Activated T-helper 2 cell treated with anti-CD3 and anti-CD28 coated beads, Interferon-gamma antibody, Interleukin-2, Interleukin-4, amounts not matched to agents 10 μg/mL and 5 μg/mL and 100 μg/mL, durations not matched to agents 14 hours and 24 hours and 36 hours (primary cell): ENCODE results near the gene C22orf23. TPM values are rescaled to one million over a fixed set of nuclear protein-coding genes. Genes with fewer than 3 reads are reported as not detected.

ENCODE experiments used
- DNase-seq: peaks from one replicate; pipeline ENCODE4 v3.0.0; 2021; ENCODE audit warnings: low spot score
- H3K27ac Mint-ChIP-seq: one replicate; pipeline ENCODE4 v1.8.0; 2021; ENCODE audit warnings: mixed read lengths
- H3K27me3 Mint-ChIP-seq: one replicate; pipeline ENCODE4 v1.8.0; 2021; ENCODE audit warnings: low read depth, mixed read lengths
- H3K36me3 Mint-ChIP-seq: one replicate; pipeline ENCODE4 v1.8.0; 2021; ENCODE audit warnings: low read depth, mixed read lengths
- H3K4me1 Mint-ChIP-seq: one replicate; pipeline ENCODE4 v1.8.0; 2021; ENCODE audit warnings: low read depth, mixed read lengths
- H3K4me3 Mint-ChIP-seq: one replicate; pipeline ENCODE4 v1.8.0; 2021; ENCODE audit warnings: low read depth, mild to moderate bottlenecking, moderate library complexity, mixed read lengths
- H3K9me3 Mint-ChIP-seq: one replicate; pipeline ENCODE4 v1.8.0; 2021; ENCODE audit warnings: mixed read lengths
- intact Hi-C: fragments of 100-400 bp; cut with micrococcal nuclease; formaldehyde crosslinking; loops from one replicate; pipeline ENCODE4 v1.15.1; 2023
- total RNA-seq: library from RNA; stranded (reverse); gene quantifications from 2 replicates; pipeline ENCODE4 v1.2.3, GENCODE V29; 2022

C22orf23 gene
- total RNA-seq, 1 donor from 2014 or later = not detected

DNA sequence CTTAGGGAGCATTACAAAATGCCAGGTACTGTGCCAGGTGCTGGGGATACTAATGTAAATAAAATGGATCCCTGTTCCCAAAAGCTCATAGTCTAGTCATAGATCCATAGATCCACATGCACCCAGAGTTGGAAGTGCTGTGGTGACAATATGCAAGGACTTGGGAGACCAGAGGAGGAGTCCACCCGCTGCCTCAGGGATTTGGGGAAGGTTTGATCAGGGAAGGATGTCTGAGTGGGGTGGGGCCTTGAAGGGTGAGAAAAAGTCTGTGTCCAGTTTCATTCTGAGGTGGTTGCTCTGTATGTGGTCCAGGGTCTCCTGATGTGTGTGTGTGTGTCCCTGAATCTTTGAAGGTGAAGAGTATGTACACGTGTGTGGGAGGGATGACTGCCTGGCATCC is 21.8 kb upstream of the C22orf23 start:
- Mint-ChIP-seq H3K36me3 (no peaks in the 10 kb centered on the region), H3K9me3 (no peaks in the 10 kb centered on the region), H3K4me3 (no peak overlapping the region), H3K27ac (no peak overlapping the region), H3K27me3 (no peaks in the 10 kb centered on the region), H3K4me1 (no peaks in the 10 kb centered on the region)
- DNase-seq = no peak
- intact Hi-C loops = no loop called here

DNA sequence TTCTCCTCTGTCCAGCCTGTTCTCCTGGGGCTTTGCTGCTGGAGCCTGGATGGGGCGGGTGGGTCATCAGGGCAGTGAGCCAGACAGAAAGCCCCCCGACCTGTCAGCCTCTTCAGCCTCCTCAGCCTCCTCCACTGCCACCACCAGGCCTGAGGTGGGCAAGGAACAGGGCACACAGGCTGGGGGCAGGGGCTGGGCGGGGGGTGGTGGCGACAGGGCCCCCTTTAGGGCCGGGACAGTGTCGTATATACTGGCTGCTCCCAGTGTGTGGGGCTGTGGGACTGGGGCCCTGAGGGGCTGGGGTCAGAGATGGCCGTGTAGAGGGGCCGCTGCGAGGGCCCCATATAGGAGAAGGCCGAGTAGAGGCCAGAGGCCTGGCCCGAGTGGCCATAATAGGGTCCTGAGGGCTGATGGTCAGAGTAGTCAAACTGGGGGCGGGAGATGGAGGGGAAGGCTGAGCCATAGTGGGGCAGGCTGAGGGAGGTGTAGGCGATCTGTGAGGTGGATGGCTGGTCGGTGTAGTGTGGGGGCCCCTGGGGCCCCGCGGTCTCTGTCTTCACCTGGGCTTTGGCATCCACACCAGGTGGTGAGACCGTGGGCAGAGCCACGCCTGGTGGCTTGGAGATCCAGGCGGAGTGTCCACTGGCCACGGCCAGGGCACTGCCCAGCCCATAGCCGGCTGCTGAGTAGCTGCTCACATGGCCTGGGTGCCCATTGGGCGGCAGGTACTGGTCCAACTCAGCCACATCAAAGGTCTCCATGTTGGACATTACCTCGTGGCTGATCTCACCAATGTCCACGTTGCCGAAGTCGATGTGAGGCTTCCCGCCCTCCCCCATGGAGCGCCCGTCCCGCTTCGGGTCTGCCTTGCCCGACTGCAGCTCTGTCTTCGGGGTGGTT is 20.1 kb upstream of the C22orf23 start:
- H3K4me3 Mint-ChIP-seq = no peak overlapping the region
- DNase-seq = no peak
- no peaks in the 10 kb centered on the region for H3K27me3 Mint-ChIP-seq
- no peaks in the 10 kb centered on the region for H3K4me1 Mint-ChIP-seq
- H3K27ac Mint-ChIP-seq = no peak overlapping the region
- peaks cover 6% of the 10 kb centered on the region for H3K36me3 Mint-ChIP-seq
- intact Hi-C loops = no loop called here
- H3K9me3 Mint-ChIP-seq = no peaks in the 10 kb centered on the region

DNA sequence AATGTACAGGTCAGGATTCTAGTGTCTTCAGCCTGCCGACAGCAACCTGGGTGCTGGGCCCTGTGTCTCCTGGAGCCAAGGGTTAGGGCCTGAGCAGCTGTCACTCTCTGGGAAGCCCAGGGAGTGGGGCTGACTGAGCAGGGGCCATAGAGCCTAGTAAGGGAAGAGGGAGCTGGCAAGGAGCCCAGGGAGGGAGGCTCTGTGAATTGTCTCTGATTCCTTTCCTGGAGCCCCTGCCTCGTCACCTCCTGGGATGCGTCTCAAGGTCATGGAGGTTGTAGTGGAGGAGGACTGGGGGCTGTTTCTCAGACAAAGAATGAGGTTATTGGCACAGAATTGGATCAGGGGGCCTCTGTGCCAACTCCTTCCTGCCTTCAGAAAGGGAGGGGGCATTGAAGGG is 19.1 kb upstream of the C22orf23 start:
- Mint-ChIP-seq H3K27me3 (no peaks in the 10 kb centered on the region), H3K27ac (no peak overlapping the region), H3K4me3 (no peak overlapping the region), H3K4me1 (no peaks in the 10 kb centered on the region), H3K9me3 (no peaks in the 10 kb centered on the region), H3K36me3 (peaks cover 13% of the 10 kb centered on the region)
- intact Hi-C loops = no loop called here
- DNase-seq = no peak

DNA sequence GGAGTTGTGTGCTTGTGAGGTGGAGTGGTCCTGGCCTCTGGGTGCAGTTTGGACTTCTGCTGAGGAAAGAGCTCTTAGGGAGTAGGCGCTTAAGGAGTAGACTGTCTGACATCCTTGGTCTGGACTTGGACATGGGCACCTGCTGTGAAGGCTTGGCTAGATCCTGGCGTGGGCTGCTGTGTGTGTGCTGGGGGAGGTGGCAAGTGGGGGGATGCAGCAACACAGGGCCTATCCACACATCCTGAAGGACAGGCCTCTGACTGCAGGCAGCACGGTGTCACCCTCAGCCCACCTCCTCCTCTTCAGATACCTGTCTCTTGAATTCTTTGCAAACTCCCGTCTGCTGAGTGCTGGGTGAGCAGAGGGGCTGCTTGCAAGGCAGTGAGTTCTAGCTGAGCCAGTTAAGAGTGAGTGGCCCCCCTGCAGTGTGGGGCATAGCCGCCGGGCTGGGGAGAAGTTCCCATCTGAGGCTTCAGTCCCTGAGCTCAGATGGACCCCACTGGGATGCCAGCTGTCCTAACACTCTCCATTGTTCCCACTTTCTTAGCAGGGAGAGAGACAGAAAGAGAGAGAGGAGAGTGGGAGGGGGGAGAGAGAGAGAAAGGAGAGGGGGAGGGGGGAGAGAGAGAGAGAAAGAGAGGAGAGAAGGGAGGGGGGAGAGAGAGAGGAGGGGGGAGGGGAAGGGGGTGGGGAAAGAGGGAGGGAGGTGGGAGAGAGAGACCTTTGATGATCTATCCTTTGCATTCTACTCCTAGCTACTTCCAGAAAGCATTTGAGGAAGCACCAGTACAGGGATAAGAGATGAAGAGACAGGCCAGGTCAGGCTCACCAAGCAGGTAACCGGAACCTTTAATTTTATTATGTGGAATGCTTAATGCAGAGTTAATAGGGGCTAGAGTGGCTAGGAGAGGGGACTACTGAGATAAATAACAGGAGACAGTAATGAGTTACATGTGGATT is 18.4 kb upstream of the C22orf23 start:
- DNase-seq = no peak
- no peaks in the 10 kb centered on the region for H3K27me3 Mint-ChIP-seq
- H3K4me1 Mint-ChIP-seq = no peaks in the 10 kb centered on the region
- no peak overlapping the region for H3K4me3 Mint-ChIP-seq
- peaks cover 19% of the 10 kb centered on the region for H3K36me3 Mint-ChIP-seq
- intact Hi-C loops = no loop called here
- H3K9me3 Mint-ChIP-seq = no peaks in the 10 kb centered on the region
- no peak overlapping the region for H3K27ac Mint-ChIP-seq

DNA sequence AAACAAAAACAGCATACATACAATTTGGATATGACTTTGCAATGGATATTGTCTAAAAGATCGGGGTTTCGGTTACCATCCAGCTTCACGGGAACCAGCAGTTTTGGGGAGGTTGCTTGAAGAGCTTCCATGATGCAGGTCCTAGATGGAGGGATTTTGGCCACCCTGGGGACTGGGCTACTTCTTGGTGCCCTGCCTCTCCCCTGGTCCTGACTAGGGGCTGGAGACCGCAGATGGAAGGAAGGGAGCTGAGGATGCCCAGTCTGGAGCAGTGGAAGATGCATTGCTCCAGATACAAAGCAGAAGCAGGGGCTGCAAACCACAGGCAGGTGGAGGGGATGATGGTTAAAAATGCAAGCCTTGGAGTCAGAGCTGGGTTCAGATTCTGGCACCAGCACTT is 17.5 kb upstream of the C22orf23 start:
- no peaks in the 10 kb centered on the region for H3K27me3 Mint-ChIP-seq
- intact Hi-C loops = no loop called here
- H3K4me3 Mint-ChIP-seq = no peak overlapping the region
- H3K27ac Mint-ChIP-seq = no peak overlapping the region
- DNase-seq = no peak
- no peaks in the 10 kb centered on the region for H3K9me3 Mint-ChIP-seq
- peaks cover 23% of the 10 kb centered on the region for H3K36me3 Mint-ChIP-seq
- H3K4me1 Mint-ChIP-seq = no peaks in the 10 kb centered on the region

DNA sequence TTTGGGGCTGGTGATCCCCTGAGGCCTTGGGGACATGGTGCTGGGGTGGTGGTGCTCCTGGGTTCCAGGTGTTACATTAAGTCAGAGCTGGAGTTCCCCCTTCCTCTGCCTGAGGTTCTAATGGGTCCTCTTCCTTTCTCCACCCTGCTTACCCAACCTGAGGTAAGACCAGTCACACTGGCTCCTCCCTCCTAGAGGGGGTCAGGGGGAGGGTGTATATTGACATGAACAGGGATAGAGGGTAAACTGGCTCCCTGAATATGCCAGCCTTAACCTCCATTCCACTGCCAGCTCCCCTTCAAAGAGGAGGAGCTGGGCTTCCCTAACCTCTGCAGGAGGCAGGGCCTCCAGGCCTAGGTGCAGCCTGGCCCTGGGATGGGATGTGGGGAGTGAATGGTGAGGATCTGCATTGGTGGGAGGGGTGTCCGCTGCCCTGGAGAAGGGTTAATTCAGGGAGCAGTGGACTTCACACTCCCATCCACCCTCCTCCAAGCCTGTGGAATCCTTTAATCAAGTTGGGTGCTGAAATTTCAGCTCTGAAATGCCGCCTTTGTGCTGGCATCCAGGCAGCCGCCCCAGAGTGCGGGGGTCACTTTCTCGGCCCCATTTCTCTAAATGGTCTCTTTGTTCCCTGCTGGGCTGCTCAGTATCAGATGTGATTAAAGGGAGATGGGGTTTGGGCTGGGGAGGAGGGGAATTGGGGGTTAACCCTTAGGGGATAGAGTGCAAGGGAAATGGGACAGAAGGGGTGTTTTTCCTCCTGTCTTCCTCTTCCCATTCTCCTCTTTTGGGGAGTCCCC is 15.3 kb upstream of the C22orf23 start:
- no peaks in the 10 kb centered on the region for H3K9me3 Mint-ChIP-seq
- peaks cover 28% of the 10 kb centered on the region for H3K36me3 Mint-ChIP-seq
- intact Hi-C loops = no loop called here

DNA sequence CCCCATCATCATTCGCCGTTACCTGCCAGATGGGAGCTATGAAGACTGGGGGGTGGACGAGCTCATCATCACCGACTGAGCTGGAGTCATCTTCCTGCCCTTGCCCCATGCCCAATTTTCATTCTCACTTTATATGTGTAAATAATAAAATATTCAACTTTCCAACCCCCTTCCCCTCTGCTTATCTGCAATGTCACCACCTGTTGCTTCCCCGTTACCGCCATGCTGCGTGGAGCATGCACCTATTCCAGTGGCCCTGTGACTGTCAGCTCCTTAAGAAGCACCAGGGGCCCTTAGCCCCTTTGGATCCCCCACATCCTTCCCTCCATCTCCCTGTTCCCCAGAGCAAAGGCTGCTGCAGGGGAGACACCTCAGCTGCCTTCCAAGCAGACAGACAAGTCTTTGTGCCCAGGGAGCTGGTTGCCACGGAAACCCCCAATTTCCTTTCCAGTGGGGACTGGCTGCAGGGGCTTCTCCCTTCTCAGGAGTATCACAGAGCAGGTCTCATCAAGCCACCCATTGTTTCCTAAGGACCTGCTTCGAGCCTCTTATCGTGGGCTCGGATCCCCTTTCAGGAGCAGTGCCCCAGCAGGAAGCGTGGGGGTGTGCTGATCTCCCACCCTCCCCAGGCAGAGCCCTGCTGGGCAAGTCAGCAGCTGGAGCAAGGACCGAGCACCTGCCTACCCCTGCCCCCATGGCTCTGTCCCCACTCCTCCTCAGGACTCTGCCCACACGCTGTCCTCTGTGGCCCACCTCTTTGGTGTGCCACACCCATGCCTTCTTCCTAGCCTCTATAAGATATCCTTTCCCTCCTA is 14.4 kb upstream of the C22orf23 start:
- Mint-ChIP-seq H3K27me3 (no peaks in the 10 kb centered on the region), H3K4me3 (no peak overlapping the region), H3K27ac (no peak overlapping the region), H3K36me3 (peaks cover 28% of the 10 kb centered on the region), H3K4me1 (no peaks in the 10 kb centered on the region), H3K9me3 (no peaks in the 10 kb centered on the region)
- DNase-seq = no peak
- intact Hi-C loops = no loop called here

More for the DNA sequence above, 15.3 kb upstream of the C22orf23 start:
- Mint-ChIP-seq H3K27me3 (no peaks in the 10 kb centered on the region), H3K27ac (no peak overlapping the region), H3K4me1 (no peaks in the 10 kb centered on the region), H3K4me3 (no peak overlapping the region)
- no peak for DNase-seq

DNA sequence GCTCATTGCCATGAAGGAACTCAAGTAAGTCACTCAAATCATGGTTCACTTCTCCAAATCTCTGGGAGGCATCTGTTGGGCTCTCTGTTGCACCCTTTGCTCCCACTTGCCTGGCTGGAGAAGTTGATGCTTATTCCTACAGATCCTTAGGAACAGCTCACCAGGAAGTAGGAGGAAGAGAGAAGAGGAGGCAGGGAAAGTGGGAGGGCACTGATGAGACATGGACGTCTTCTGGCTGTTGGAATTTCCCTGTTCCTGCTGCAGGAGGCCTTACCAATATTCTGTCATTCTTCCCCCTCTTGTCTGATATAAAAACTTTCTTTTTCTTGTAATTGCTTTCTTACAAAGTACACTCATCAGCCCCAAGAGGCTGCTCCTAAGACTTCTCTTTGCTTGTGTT is 13.7 kb upstream of the C22orf23 start:
- Mint-ChIP-seq H3K9me3 (no peaks in the 10 kb centered on the region), H3K27ac (no peak overlapping the region), H3K4me1 (no peaks in the 10 kb centered on the region), H3K36me3 (peaks cover 31% of the 10 kb centered on the region), H3K4me3 (no peak overlapping the region), H3K27me3 (no peaks in the 10 kb centered on the region)
- intact Hi-C loops = no loop called here
- DNase-seq = no peak

DNA sequence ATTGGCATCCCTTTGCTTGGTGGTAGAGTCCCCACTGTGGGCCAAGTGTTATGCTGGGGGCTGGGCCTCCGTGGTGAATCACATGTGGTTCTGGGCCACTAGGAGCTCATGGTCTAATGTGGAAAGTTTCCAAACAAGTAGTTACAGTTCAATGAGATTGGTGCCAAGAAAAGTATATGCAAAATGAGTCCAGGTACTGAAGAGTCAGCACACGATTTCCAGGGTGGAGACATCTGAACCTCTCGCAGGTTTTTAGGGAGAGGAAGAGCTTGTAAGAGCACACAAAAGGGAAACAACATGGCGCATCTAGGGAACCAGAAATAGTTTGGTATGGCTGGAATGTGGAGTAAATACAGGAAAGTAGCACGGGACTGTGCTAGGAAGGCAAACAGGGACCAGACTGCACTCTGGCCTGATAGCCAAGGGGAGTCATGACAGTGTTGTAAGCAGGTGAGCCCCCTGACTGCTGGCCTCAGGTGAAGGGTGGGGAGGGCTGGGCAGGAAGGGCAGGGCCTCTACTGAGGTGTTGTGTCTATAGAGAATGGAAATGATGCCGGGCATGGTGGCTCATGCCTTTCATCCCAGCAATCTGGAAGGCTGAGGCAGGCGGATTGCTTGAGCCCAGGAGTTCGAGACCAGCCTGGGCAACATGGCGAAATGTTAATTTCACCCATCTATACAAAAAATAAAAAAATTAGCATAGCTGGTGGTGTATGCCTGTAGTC is 12.7 kb upstream of the C22orf23 start:
- Mint-ChIP-seq H3K27me3 (no peaks in the 10 kb centered on the region), H3K4me3 (no peak overlapping the region), H3K9me3 (no peaks in the 10 kb centered on the region), H3K4me1 (no peaks in the 10 kb centered on the region), H3K36me3 (peaks cover 40% of the 10 kb centered on the region), H3K27ac (no peak overlapping the region)
- DNase-seq = no peak
- intact Hi-C loops = no loop called here

DNA sequence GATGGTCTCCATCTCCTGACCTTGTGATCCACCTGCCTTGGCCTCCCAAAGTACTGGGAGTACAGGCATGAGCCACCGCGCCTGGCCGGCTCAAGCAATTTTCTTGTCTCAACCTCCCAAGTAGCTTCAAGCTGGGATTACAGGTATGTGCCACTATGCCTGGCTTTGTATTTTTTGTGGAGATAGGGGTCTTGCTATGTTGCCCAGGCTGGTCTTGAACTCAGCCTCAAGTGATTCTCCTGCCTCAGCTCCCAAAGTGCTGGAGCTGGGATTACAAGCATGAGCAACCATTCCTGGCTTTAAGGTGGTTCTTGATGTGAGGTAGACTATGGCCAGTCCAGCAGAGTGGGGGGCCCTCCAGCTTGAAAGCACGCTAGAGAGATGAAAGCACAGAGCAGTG is 7.7 kb upstream of the C22orf23 start:
- H3K9me3 Mint-ChIP-seq = no peaks in the 10 kb centered on the region
- peaks cover 61% of the 10 kb centered on the region for H3K36me3 Mint-ChIP-seq
- intact Hi-C loops = no loop called here
- peaks cover 2% of the 10 kb centered on the region for H3K4me1 Mint-ChIP-seq
- DNase-seq = no peak
- H3K27ac Mint-ChIP-seq = no peak overlapping the region
- H3K27me3 Mint-ChIP-seq = no peaks in the 10 kb centered on the region
- H3K4me3 Mint-ChIP-seq = no peak overlapping the region

DNA sequence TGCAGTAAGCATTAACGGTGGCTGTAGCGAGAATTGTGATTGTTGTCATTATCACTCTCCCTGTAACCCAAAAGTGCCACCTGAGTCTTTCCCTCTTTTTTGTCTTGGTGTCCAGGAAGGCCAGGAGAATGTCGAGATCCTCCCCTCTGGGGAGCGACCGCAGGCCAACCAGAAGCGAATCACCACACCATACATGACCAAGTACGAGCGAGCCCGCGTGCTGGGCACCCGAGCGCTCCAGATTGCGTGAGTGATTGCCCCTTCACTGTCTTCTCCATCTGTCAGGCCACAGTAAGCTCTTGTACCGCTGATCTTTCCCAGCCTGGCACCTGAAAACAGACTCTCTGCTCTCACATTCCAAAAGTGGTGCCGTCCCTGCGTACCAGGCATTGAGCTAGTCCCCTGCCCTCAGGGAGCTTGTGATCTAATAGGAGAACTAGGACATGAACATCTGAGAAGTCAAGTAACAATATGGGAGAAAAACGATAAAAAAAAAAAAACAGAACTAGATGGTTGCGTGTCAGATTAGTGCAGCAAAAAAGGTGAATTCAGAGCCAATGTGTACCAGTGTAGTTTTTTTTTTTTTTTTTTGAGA is 5.9 kb upstream of the C22orf23 start:
- DNase-seq = no peak
- Mint-ChIP-seq H3K9me3 (no peaks in the 10 kb centered on the region), H3K27me3 (no peaks in the 10 kb centered on the region), H3K4me3 (no peak overlapping the region), H3K27ac (no peak overlapping the region), H3K36me3 (peaks cover 60% of the 10 kb centered on the region), H3K4me1 (peaks cover 9% of the 10 kb centered on the region)
- intact Hi-C loops = no loop called here
